Vagina (tissue), 2 donors: ENCODE measurements around the gene TMEM167A.

Experiments
- POLR2A ChIP-seq, 2 donors: fragments of 450-650 bp; IDR thresholded peaks; one replicate each; pipeline ENCODE4 v1.6.1; 2017; ENCODE audit warnings: antibody characterized with exemption in 2 of 2, mild to moderate bottlenecking in 2 of 2, moderate library complexity in 2 of 2
- POLR2AphosphoS5 ChIP-seq, 2 donors: sonication (generic); formaldehyde crosslinking; IDR thresholded peaks; one replicate each; pipeline ENCODE4 v1.9.0; 2017; ENCODE audit warnings: antibody characterized with exemption in 2 of 2, mild to moderate bottlenecking in 2 of 2, low read depth in 1 of 2; ENCODE audit not compliant: insufficient read depth in 1 of 2

GRCh38 chr5:83101514-83101913 lies 24.3 kb upstream of the TMEM167A start:
- TF ChIP-seq POLR2AphosphoS5 (IDR thresholded peaks at IDR 0.05; ENCODE audit: insufficient read depth in 1 of 2, low read depth in 1 of 2): no peak
- TF ChIP-seq POLR2A (IDR thresholded peaks at IDR 0.05): no peak
